GM18507 (cell line): ENCODE measurements around the gene CELA2B.
"Not testable (repeated sequence)": the region's sequence is repeated elsewhere in the genome, so short reads cannot be mapped to it uniquely, and the experiment has no call there.

Source experiments
- DNase-seq: peaks from one replicate; pipeline ENCODE4 v3.0.0; 2011; ENCODE audit warnings: low read depth; ENCODE audit not compliant: insufficient read length; ENCODE audit errors: extremely low spot score
- FAIRE-seq: peaks from 2 replicates; lab custom pipeline; 2011; peaks lifted over from hg19 to GRCh38; lab: Jason Lieb, UNC

The CELA2B gene

GRCh38 chr1:15463926-15464322 lies 12.0 kb upstream of the CELA2B start:
- DNase-seq, FAIRE-seq: not testable (repeated sequence)

GRCh38 chr1:15465674-15466073 lies 10.2 kb upstream of the CELA2B start:
- no peak for FAIRE-seq
- no peak for DNase-seq

- not testable (repeated sequence) for FAIRE-seq, DNase-seq
Observed at GRCh38 chr1:15466955-15467625, 8.8 kb upstream of the CELA2B start.

- FAIRE-seq (no peak), DNase-seq (no peak)
Observed at GRCh38 chr1:15468145-15468544, 7.8 kb upstream of the CELA2B start.

GRCh38 chr1:15469361-15469760 lies 6.5 kb upstream of the CELA2B start:
- DNase-seq (no peak), FAIRE-seq (no peak)

GRCh38 chr1:15469821-15470448 lies 6.0 kb upstream of the CELA2B start:
- not testable (repeated sequence) for DNase-seq, FAIRE-seq

- DNase-seq, FAIRE-seq: not testable (repeated sequence)
Observed at GRCh38 chr1:15471067-15471466, 4.8 kb upstream of the CELA2B start.

- not testable (repeated sequence) for DNase-seq
Observed at GRCh38 chr1:15471723-15472122, 4.2 kb upstream of the CELA2B start.

GRCh38 chr1:15472587-15472986 lies 3.3 kb upstream of the CELA2B start:
- no peak for DNase-seq
- FAIRE-seq = no peak

More at GRCh38 chr1:15471723-15472122, 4.2 kb upstream of the CELA2B start:
- FAIRE-seq = peak; percentile 80

GRCh38 chr1:15476927-15477326 lies 1.0 kb downstream of the CELA2B start:
- FAIRE-seq = no peak

GRCh38 chr1:15477646-15478212 lies 1.8 kb downstream of the CELA2B start:
- DNase-seq = no peak

More at GRCh38 chr1:15476927-15477326, 1.0 kb downstream of the CELA2B start:
- DNase-seq = no peak

GRCh38 chr1:15479654-15480347 lies 3.9 kb downstream of the CELA2B start:
- no peak for FAIRE-seq

More at GRCh38 chr1:15477646-15478212, 1.8 kb downstream of the CELA2B start:
- FAIRE-seq = no peak

GRCh38 chr1:15482455-15482854 lies 6.6 kb downstream of the CELA2B start:
- DNase-seq, FAIRE-seq: not testable (repeated sequence)

More at GRCh38 chr1:15479654-15480347, 3.9 kb downstream of the CELA2B start:
- no peak for DNase-seq

- not testable (repeated sequence) for DNase-seq, FAIRE-seq
Observed at GRCh38 chr1:15482983-15483543, 7.2 kb downstream of the CELA2B start.

- FAIRE-seq (no peak), DNase-seq (no peak)
Observed at GRCh38 chr1:15483971-15484370, 8.1 kb downstream of the CELA2B start.

- FAIRE-seq, DNase-seq: not testable (repeated sequence)
Observed at GRCh38 chr1:15484443-15484842, 8.5 kb downstream of the CELA2B start.

GRCh38 chr1:15485636-15486035 lies 9.7 kb downstream of the CELA2B start:
- FAIRE-seq = no peak

GRCh38 chr1:15486844-15487610 lies 11.1 kb downstream of the CELA2B start:
- FAIRE-seq, DNase-seq: not testable (repeated sequence)

More at GRCh38 chr1:15485636-15486035, 9.7 kb downstream of the CELA2B start:
- DNase-seq = no peak

GRCh38 chr1:15488371-15488770 lies 12.5 kb downstream of the CELA2B start:
- FAIRE-seq (no peak), DNase-seq (no peak)
